Measurements from ENCODE around the gene ZBTB47.

The ZBTB47 gene

GRCh38 chr3:42654331-42655201 is 1.1 kb downstream of the ZBTB47 start:
- no peak for DNase-seq

- no peak for DNase-seq
These were observed 1.9 kb downstream of the ZBTB47 start for GRCh38 chr3:42655331-42655888.

- no peak for DNase-seq
These were observed 2.6 kb downstream of the ZBTB47 start for GRCh38 chr3:42655980-42656679.

- DNase-seq, result no peak
These were observed 3.4 kb downstream of the ZBTB47 start for GRCh38 chr3:42656680-42657610.

GRCh38 chr3:42657675-42658074 is 4.2 kb downstream of the ZBTB47 start:
- DNase-seq, result no peak

- no peak for DNase-seq
These were observed 4.7 kb downstream of the ZBTB47 start for GRCh38 chr3:42658091-42658770.

GRCh38 chr3:42658771-42659390 is 5.4 kb downstream of the ZBTB47 start:
- no peak for DNase-seq

- no peak for DNase-seq
These were observed 6.1 kb downstream of the ZBTB47 start for GRCh38 chr3:42659451-42660130.

- no peak for DNase-seq
These were observed 6.7 kb downstream of the ZBTB47 start for GRCh38 chr3:42660131-42660715.

- DNase-seq, result no peak
These were observed 7.4 kb downstream of the ZBTB47 start for GRCh38 chr3:42660898-42661297.

- DNase-seq, result no peak
These were observed 8.1 kb downstream of the ZBTB47 start for GRCh38 chr3:42661593-42662022.

- no peak for DNase-seq
These were observed 8.7 kb downstream of the ZBTB47 start for GRCh38 chr3:42662037-42662812.

GRCh38 chr3:42662813-42663535 is 9.5 kb downstream of the ZBTB47 start:
- no peak for DNase-seq

GRCh38 chr3:42663581-42664437 is 10.3 kb downstream of the ZBTB47 start:
- no peak for DNase-seq

GRCh38 chr3:42664438-42664803 is 10.9 kb downstream of the ZBTB47 start:
- DNase-seq, result no peak

GRCh38 chr3:42665050-42665878 is 11.8 kb downstream of the ZBTB47 start:
- no peak for DNase-seq

GRCh38 chr3:42666022-42666421 is 12.5 kb downstream of the ZBTB47 start:
- no peak for DNase-seq

All from NCI-H187 treated with DMSO at 0.1 percent for 48 hours (cell line).